NCI-H128 (cell line): ENCODE results near the gene LRRC2.
"Not testable (repeated sequence)": the region's sequence is repeated elsewhere in the genome, so short reads cannot be mapped to it uniquely, and the experiment has no call there.

Source experiments
- DNase-seq: peaks from one replicate; lab custom pipeline; 2025; ENCODE audit not compliant: unreplicated experiment; lab: John Stamatoyannopoulos, UW

The LRRC2 gene

GRCh38 chr3:46584598-46585467 lies 18.7 kb upstream of the LRRC2 start:
- no peak for DNase-seq

DNA sequence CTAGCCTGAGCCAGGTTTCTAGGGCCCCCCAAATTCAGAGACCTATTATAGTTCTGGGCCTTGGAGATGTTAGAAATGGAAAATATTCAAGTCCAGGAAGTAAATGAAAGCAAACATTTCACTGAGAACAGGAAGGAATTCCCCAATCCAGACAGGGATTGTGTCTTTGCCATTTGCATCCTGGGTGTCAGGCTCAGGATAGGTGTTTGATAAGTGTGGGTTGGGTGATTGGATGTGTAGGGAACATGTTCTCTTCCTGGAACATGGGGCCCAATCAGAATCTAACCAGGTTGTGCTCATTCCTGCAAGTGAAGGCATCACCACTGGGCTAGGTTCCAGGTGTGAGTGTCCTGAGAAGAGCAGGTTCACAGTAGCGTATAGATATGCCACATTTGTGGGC lies 14.6 kb upstream of the LRRC2 start:
- no peak for DNase-seq

GRCh38 chr3:46579756-46580286 lies 13.7 kb upstream of the LRRC2 start:
- no peak for DNase-seq

- no peak for DNase-seq
Observed at GRCh38 chr3:46578973-46579755, 13.1 kb upstream of the LRRC2 start.

- not testable (repeated sequence) for DNase-seq
Observed at GRCh38 chr3:46577580-46578249, 11.6 kb upstream of the LRRC2 start.

DNA sequence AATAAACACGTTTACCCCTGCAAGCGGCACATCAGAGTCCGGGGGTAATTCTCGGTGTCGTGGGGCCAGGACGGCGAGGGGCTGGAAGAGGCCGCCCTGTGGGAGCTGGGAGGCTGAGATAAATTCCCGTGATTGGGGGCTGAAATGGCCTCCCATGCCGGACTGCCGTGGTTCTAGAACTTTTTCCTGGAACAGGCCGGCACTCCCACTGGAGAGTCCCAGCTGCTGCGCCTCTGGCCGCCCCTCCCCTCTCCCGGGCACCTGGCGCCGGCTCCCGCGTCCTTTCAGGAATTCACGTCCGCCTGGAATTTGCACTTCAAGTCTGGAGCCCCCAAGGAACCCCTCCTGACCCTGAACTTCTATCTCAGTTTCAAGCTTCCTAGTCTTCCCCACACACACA lies 10.8 kb upstream of the LRRC2 start:
- DNase-seq = no peak

DNA sequence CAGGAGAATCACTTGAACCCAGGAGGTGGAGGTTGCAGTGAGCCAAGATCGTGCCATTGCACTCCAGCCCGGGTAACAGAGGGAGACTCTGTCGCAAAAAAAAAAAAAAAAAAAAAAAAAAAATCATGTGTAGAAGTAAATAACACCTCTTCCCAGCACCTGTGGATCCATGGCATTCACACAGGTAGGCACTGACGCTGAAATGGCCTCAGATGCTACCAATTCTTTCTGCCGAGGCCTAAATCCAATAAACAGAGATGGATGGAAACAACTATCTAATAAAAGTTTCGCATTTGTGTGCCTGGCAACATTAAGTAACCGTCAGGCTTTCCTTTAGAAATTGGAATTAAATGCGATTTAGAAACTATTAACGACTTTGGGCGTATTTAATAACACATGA lies 10.3 kb upstream of the LRRC2 start:
- DNase-seq = no peak

- DNase-seq = no peak
Observed at GRCh38 chr3:46575577-46576222, 9.6 kb upstream of the LRRC2 start.

GRCh38 chr3:46574881-46575576 lies 8.9 kb upstream of the LRRC2 start:
- no peak for DNase-seq

DNA sequence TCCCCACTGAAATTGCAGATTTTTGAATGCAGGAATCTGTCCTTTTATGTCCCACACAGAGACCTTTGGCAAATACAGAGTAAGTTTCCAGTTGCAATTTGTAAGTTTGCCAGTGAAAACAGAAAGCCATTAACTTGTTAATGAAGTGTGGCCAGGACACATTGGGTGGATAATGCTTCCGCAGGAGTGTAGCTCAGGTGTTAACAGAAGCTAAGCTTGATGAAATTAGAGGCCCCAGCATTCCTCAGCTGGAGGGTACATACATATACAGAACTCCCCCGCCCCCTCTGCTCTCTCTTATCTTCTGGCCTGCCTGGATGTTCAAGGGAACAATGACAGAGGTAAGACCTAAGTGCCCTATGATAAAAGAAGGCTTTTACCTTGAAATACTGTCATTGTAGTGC lies 8.1 kb upstream of the LRRC2 start:
- DNase-seq = no peak

- DNase-seq = no peak
Observed at GRCh38 chr3:46573701-46574100, 7.6 kb upstream of the LRRC2 start.

DNA sequence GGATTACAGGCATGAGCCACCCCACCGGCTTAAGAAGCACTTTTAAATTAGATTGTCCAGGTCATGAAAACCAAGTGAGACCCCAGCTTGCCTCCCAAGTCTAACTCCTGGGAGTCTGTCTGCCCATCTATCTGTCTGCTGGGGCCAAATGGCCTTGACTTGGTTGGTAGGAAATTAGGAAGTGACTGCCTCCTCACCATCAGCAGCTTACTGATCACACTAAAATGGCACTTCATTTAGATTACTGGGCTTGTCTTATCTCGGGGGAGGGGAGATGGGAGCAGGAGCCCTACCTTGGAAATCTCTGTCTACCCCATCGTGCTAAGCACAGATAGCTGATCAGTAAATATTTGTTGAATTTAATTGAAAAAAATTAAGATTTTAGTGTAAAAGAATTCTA lies 5.6 kb upstream of the LRRC2 start:
- DNase-seq = no peak

DNA sequence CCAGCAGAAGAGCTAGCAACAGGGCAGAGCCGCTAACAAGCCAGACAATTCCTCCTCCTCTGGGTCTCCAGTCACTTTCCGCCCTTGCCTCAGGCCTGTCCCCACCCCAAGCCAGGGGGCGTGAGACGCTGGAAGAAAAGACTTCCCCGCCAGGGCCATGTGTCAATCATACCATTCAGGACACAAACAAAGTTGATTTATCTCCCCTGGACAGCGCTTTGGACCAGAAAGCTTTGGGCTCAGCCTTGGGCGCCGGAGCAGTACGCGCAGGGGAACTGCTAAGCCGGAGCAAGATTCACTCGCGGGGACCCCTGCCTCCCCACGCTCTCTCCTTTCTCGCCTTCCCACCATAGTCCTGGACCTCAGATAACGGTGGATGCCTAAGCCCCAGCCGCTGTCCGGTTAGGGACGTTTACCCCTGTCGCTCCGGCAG lies 479 bp downstream of the LRRC2 start:
- DNase-seq = no peak

- DNase-seq = no peak
Observed at GRCh38 chr3:46565077-46565476, 1.0 kb downstream of the LRRC2 start.

DNA sequence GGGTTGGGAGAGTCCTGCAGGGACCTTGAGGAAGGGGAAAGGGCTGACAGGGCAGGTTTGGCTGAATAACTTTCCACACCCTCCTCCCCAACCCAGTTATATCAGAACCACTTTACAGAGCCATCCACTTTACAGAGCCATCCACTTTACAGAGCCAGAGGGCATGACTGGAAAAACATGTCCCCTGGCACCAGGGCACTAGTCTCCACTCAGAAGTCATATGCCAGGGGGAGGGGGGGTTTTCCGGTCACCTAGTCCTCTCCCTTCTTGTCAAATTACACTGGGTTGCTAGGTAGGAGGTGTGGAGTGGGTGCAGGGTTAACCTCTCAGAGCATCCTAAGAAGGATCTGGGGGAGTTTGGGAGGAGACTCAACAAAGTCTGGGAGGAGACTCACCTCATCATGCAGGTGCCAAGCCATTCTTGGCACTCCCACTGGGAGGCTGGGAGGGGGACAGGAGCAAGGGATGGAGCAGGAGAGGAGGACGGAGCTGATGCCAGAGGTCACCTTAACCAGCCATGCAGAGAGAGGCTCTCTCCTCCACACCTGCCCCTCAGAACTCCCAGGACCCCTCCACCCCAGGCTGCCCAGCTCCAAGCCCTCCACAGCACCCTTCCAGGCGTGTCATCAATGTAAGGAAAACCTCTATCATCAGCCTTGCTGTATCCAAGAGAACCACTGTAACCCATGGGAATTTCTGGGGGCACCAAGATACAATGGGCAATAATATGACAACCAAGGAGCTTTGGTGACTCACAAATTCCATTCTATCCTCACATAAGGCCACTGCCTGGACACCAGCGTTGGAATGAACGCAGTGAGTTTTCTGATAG lies 1.7 kb downstream of the LRRC2 start:
- DNase-seq = no peak

GRCh38 chr3:46561951-46562350 lies 4.2 kb downstream of the LRRC2 start:
- no peak for DNase-seq

GRCh38 chr3:46561511-46561910 lies 4.6 kb downstream of the LRRC2 start:
- no peak for DNase-seq

GRCh38 chr3:46559091-46559704 lies 6.9 kb downstream of the LRRC2 start:
- no peak for DNase-seq
